Measurements from ENCODE around the gene BRD7. TPM values are rescaled to one million over a fixed set of nuclear protein-coding genes. Genes with fewer than 3 reads are reported as not detected.

BRD7 gene
- total RNA-seq, 2 donors from 2014 or later = 56.9 to 63.5 TPM

GRCh38 chr16:50318796-50319578 lies 49.8 kb downstream of the BRD7 start:
- Histone ChIP-seq H3K27me3 (replicated peaks; ENCODE audit: insufficient read depth) (no peaks in the 10 kb centered on the region), H3K4me1 (ENCODE audit: control insufficient read depth in 1 of 2, low read depth in 2 of 2) (no peaks in the 10 kb centered on the region), H3K4me3 (no peak overlapping the region), H3K36me3 (peaks cover 57% of the 10 kb centered on the region), H3K27ac (no peak overlapping the region), H3K9me3 (no peaks in the 10 kb centered on the region)
- no peak for ATAC-seq (ENCODE audit: insufficient number of reproducible peaks, low FRiP score, low read depth)
- TF ChIP-seq CTCF (IDR thresholded peaks at IDR 0.05) = no peak
- no peak for DNase-seq (ENCODE audit: low spot score)

- Histone ChIP-seq H3K4me3 (no peak overlapping the region), H3K27ac (no peak overlapping the region), H3K9me3 (no peaks in the 10 kb centered on the region), H3K4me1 (ENCODE audit: control insufficient read depth in 1 of 2, low read depth in 2 of 2) (no peaks in the 10 kb centered on the region), H3K36me3 (peaks cover 61% of the 10 kb centered on the region), H3K27me3 (replicated peaks; ENCODE audit: insufficient read depth) (no peaks in the 10 kb centered on the region)
- DNase-seq (ENCODE audit: low spot score) (no peak), ATAC-seq (ENCODE audit: insufficient number of reproducible peaks, low FRiP score, low read depth) (no peak)
- no peak for TF ChIP-seq CTCF (IDR thresholded peaks at IDR 0.05)
Observed at GRCh38 chr16:50316848-50317630, 51.7 kb downstream of the BRD7 start.

- H3K36me3 ChIP-seq = peaks cover 58% of the 10 kb centered on the region
- no peak overlapping the region for H3K4me3 ChIP-seq
- H3K4me1 ChIP-seq (ENCODE audit: control insufficient read depth in 1 of 2, low read depth in 2 of 2) = no peaks in the 10 kb centered on the region
- DNase-seq (ENCODE audit: low spot score) (no peak), ATAC-seq (ENCODE audit: insufficient number of reproducible peaks, low FRiP score, low read depth) (no peak)
- TF ChIP-seq CTCF (IDR thresholded peaks at IDR 0.05) = no peak
- H3K27me3 ChIP-seq (replicated peaks; ENCODE audit: insufficient read depth) = no peaks in the 10 kb centered on the region
- H3K27ac ChIP-seq = no peak overlapping the region
- H3K9me3 ChIP-seq = no peaks in the 10 kb centered on the region
Observed at GRCh38 chr16:50316102-50316847, 52.5 kb downstream of the BRD7 start.

GRCh38 chr16:50315346-50315997 lies 53.3 kb downstream of the BRD7 start:
- Histone ChIP-seq H3K9me3 (no peaks in the 10 kb centered on the region), H3K4me1 (ENCODE audit: control insufficient read depth in 1 of 2, low read depth in 2 of 2) (no peaks in the 10 kb centered on the region), H3K27ac (no peak overlapping the region), H3K4me3 (no peak overlapping the region), H3K27me3 (replicated peaks; ENCODE audit: insufficient read depth) (no peaks in the 10 kb centered on the region), H3K36me3 (peaks cover 51% of the 10 kb centered on the region)
- DNase-seq (ENCODE audit: low spot score) (no peak), ATAC-seq (ENCODE audit: insufficient number of reproducible peaks, low FRiP score, low read depth) (no peak)
- no peak for TF ChIP-seq CTCF (IDR thresholded peaks at IDR 0.05)
